Measurements from ENCODE around the gene AP4B1.

Gene AP4B1

GRCh38 chr1:113905435-113905861 is 849 bp upstream of the AP4B1 start:
- H3K4me3 ChIP-seq (ENCODE audit: low read depth, low read length) = peak overlapping the region; percentile 97
- peak; percentile 33 for DNase-seq
- H3K27ac ChIP-seq = peak overlapping the region; percentile 86
- no peaks in the 10 kb centered on the region for H3K9me3 ChIP-seq (ENCODE audit: severe bottlenecking)
- peaks cover 34% of the 10 kb centered on the region for H3K36me3 ChIP-seq
- no peak for TF ChIP-seq CTCF (IDR thresholded peaks at IDR 0.05; ENCODE audit: low read depth, low read length)
- H3K27me3 ChIP-seq (ENCODE audit: insufficient read depth, low read depth, severe bottlenecking) = no peaks in the 10 kb centered on the region

- H3K27ac ChIP-seq = peak overlapping the region; percentile 70
- H3K27me3 ChIP-seq (ENCODE audit: insufficient read depth, low read depth, severe bottlenecking) = no peaks in the 10 kb centered on the region
- H3K4me3 ChIP-seq (ENCODE audit: low read depth, low read length) = peak overlapping the region; percentile 74
- no peak for TF ChIP-seq CTCF (IDR thresholded peaks at IDR 0.05; ENCODE audit: low read depth, low read length)
- DNase-seq = no peak
- H3K36me3 ChIP-seq = peaks cover 29% of the 10 kb centered on the region
- H3K9me3 ChIP-seq (ENCODE audit: severe bottlenecking) = no peaks in the 10 kb centered on the region
These were observed 316 bp downstream of the AP4B1 start for GRCh38 chr1:113904293-113904673.

GRCh38 chr1:113903501-113904292 is 902 bp downstream of the AP4B1 start:
- H3K27ac ChIP-seq = no peak overlapping the region
- no peak for DNase-seq
- no peak for TF ChIP-seq CTCF (IDR thresholded peaks at IDR 0.05; ENCODE audit: low read depth, low read length)
- H3K9me3 ChIP-seq (ENCODE audit: severe bottlenecking) = no peaks in the 10 kb centered on the region
- H3K27me3 ChIP-seq (ENCODE audit: insufficient read depth, low read depth, severe bottlenecking) = no peaks in the 10 kb centered on the region
- H3K36me3 ChIP-seq = peaks cover 29% of the 10 kb centered on the region
- H3K4me3 ChIP-seq (ENCODE audit: low read depth, low read length) = peak overlapping the region; percentile 74

- no peak for TF ChIP-seq CTCF (IDR thresholded peaks at IDR 0.05; ENCODE audit: low read depth, low read length)
- Histone ChIP-seq H3K9me3 (ENCODE audit: severe bottlenecking) (no peaks in the 10 kb centered on the region), H3K27ac (no peak overlapping the region), H3K36me3 (peaks cover 34% of the 10 kb centered on the region), H3K4me3 (ENCODE audit: low read depth, low read length) (no peak overlapping the region), H3K27me3 (ENCODE audit: insufficient read depth, low read depth, severe bottlenecking) (no peaks in the 10 kb centered on the region)
- no peak for DNase-seq
These were observed 3.4 kb downstream of the AP4B1 start for GRCh38 chr1:113901191-113901590.

GRCh38 chr1:113899111-113899510 is 5.5 kb downstream of the AP4B1 start:
- peaks cover 51% of the 10 kb centered on the region for H3K36me3 ChIP-seq
- no peak overlapping the region for H3K4me3 ChIP-seq (ENCODE audit: low read depth, low read length)
- TF ChIP-seq CTCF (IDR thresholded peaks at IDR 0.05; ENCODE audit: low read depth, low read length) = no peak
- no peak overlapping the region for H3K27ac ChIP-seq
- no peak for DNase-seq
- H3K27me3 ChIP-seq (ENCODE audit: insufficient read depth, low read depth, severe bottlenecking) = no peaks in the 10 kb centered on the region
- H3K9me3 ChIP-seq (ENCODE audit: severe bottlenecking) = no peaks in the 10 kb centered on the region

Measured in WERI-Rb-1 (cell line).